GM12874 (cell line): ENCODE results near the gene MCU.

Experiments used
- TF ChIP-seq, protein P1 (sequence below): IDR thresholded peaks from 2 replicates; pipeline ENCODE4 v1.5.1; 2011; ENCODE audit warnings: low read depth, mild to moderate bottlenecking, control low read depth, low read length, moderate library complexity; ENCODE audit not compliant: insufficient read depth

MCU gene

GRCh38 chr10:72918352-72918751 lies 226.4 kb downstream of the MCU start:
- TF ChIP-seq, protein P1, sequence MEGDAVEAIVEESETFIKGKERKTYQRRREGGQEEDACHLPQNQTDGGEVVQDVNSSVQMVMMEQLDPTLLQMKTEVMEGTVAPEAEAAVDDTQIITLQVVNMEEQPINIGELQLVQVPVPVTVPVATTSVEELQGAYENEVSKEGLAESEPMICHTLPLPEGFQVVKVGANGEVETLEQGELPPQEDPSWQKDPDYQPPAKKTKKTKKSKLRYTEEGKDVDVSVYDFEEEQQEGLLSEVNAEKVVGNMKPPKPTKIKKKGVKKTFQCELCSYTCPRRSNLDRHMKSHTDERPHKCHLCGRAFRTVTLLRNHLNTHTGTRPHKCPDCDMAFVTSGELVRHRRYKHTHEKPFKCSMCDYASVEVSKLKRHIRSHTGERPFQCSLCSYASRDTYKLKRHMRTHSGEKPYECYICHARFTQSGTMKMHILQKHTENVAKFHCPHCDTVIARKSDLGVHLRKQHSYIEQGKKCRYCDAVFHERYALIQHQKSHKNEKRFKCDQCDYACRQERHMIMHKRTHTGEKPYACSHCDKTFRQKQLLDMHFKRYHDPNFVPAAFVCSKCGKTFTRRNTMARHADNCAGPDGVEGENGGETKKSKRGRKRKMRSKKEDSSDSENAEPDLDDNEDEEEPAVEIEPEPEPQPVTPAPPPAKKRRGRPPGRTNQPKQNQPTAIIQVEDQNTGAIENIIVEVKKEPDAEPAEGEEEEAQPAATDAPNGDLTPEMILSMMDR = no peak

GRCh38 chr10:72924351-72924750 lies 232.4 kb downstream of the MCU start:
- TF ChIP-seq, protein P1 = no peak

DNA sequence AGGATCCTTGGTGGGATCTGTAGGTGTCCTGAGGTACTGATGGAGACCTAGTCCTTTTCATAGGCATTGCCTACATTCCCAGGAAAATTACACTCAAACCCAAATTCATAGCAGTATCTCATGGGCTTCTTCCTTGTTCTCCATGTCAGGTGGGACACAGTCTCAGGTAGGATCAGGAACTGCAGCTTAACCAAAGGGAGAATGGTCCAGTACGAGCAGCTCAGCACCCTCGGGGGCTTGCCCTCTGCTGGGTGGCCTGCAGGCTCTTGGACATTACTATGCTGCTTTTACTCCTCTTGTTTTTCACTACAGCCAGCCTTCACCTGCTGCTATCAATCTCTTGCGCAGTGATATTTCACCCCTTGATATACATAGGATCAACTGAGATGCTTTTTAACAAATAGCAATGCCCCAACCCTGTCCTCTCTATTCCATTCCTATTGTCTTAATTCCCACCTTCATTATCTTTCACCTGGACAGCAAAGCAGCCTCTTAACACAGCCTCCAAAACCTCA lies 234.1 kb downstream of the MCU start:
- TF ChIP-seq, protein P1 = no peak

DNA sequence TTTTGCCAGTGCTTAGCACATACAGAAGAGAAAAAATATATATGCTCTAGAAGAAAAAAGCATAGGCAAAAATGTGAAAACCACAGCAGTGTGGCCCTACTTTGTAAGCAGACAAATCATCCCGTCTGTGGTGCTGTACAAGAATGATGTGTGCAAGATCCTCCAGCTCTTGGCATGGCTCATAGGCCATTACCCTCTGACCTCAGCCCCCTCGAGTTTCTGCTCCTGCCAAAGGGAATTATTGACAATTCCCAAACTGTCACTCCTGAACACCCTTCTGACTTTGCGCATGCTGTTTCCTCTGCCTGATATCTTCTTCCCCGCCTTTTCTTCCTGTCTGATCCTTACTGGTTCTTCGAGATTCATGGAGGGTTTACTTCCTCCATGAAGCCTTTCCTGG lies 235.5 kb downstream of the MCU start:
- TF ChIP-seq, protein P1 = no peak

- TF ChIP-seq, protein P1 = no peak
Measured at GRCh38 chr10:72928798-72929197, 236.9 kb downstream of the MCU start.

DNA sequence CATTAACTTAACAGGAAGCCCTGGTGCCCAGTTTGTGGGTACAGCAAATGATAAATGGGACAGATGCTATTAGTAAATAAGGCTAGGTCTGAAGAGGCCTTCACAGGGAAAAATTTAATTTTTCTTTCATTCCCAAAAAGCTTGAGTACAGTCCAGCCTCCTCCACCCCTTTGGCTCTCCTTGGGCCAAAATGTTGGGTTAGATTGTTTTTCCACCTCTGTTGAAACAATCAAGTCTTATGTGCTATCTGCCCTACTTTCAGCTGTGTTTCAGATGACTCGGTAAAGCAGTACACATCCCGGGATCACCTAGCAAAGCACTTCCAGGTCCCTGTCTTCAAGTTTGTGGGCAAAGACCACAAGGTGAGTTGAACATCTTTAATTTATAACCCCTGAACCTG lies 238.3 kb downstream of the MCU start:
- TF ChIP-seq, protein P1 = no peak

DNA sequence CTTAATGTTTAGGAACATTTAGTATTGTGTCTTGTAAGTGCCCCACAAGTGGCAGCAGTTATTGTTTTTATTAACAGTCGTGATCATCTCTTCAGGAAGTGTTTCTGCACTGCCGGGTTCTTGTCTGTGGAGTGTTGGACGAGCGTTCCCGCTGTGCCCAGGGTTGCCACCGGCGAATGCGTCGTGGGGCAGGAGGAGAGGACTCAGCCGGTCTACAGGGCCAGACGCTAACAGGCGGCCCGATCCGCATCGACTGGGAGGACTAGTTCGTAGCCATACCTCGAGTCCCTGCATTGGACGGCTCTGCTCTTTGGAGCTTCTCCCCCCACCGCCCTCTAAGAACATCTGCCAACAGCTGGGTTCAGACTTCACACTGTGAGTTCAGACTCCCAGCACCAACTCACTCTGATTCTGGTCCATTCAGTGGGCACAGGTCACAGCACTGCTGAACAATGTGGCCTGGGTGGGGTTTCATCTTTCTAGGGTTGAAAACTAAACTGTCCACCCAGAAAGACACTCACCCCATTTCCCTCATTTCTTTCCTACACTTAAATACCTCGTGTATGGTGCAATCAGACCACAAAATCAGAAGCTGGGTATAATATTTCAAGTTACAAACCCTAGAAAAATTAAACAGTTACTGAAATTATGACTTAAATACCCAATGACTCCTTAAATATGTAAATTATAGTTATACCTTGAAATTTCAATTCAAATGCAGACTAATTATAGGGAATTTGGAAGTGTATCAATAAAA lies 240.5 kb downstream of the MCU start:
- TF ChIP-seq, protein P1 = no peak
